ENCODE measurements around the gene CRTC1. TPM values are rescaled to one million over a fixed set of nuclear protein-coding genes. Genes with fewer than 3 reads are reported as not detected.

The CRTC1 gene
- total and polyA plus RNA-seq, 9 of the 15 experiments (the other 6 are each of a cell fraction or from before 2014, with no cell fraction given): 0.25 to 3.8 (median 1.2) TPM; not detected in 2

GRCh38 chr19:18742838-18743783 is 59.6 kb downstream of the CRTC1 start (continued):
- TF ChIP-seq, protein P1, sequence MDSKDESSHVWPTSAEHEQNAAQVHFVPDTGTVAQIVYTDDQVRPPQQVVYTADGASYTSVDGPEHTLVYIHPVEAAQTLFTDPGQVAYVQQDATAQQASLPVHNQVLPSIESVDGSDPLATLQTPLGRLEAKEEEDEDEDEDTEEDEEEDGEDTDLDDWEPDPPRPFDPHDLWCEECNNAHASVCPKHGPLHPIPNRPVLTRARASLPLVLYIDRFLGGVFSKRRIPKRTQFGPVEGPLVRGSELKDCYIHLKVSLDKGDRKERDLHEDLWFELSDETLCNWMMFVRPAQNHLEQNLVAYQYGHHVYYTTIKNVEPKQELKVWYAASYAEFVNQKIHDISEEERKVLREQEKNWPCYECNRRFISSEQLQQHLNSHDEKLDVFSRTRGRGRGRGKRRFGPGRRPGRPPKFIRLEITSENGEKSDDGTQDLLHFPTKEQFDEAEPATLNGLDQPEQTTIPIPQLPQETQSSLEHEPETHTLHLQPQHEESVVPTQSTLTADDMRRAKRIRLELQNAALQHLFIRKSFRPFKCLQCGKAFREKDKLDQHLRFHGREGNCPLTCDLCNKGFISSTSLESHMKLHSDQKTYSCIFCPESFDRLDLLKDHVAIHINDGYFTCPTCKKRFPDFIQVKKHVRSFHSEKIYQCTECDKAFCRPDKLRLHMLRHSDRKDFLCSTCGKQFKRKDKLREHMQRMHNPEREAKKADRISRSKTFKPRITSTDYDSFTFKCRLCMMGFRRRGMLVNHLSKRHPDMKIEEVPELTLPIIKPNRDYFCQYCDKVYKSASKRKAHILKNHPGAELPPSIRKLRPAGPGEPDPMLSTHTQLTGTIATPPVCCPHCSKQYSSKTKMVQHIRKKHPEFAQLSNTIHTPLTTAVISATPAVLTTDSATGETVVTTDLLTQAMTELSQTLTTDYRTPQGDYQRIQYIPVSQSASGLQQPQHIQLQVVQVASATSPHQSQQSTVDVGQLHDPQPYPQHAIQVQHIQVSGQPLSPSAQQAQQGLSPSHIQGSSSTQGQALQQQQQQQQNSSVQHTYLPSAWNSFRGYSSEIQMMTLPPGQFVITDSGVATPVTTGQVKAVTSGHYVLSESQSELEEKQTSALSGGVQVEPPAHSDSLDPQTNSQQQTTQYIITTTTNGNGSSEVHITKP (IDR thresholded peaks at IDR 0.05; ENCODE audit: partially characterized antibody): no peak
- TF ChIP-seq NCOA1 (IDR thresholded peaks at IDR 0.05; ENCODE audit: low read depth): no peak
- no peak for TF ChIP-seq HDGF (IDR thresholded peaks at IDR 0.05)
- no peak for TF ChIP-seq RUNX1 (IDR thresholded peaks at IDR 0.05; ENCODE audit: low read depth)
- TF ChIP-seq, protein P2, sequence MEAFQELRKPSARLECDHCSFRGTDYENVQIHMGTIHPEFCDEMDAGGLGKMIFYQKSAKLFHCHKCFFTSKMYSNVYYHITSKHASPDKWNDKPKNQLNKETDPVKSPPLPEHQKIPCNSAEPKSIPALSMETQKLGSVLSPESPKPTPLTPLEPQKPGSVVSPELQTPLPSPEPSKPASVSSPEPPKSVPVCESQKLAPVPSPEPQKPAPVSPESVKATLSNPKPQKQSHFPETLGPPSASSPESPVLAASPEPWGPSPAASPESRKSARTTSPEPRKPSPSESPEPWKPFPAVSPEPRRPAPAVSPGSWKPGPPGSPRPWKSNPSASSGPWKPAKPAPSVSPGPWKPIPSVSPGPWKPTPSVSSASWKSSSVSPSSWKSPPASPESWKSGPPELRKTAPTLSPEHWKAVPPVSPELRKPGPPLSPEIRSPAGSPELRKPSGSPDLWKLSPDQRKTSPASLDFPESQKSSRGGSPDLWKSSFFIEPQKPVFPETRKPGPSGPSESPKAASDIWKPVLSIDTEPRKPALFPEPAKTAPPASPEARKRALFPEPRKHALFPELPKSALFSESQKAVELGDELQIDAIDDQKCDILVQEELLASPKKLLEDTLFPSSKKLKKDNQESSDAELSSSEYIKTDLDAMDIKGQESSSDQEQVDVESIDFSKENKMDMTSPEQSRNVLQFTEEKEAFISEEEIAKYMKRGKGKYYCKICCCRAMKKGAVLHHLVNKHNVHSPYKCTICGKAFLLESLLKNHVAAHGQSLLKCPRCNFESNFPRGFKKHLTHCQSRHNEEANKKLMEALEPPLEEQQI (IDR thresholded peaks at IDR 0.05): no peak
- no peak for TF ChIP-seq ARID4B (CRISPR knock-in tag; IDR thresholded peaks at IDR 0.05)
- peak; percentile 57; the same call in 1 of the 2 replicates for TF ChIP-seq ETV5 (CRISPR knock-in tag; IDR thresholded peaks at IDR 0.05; ENCODE audit: low read depth)
- TF ChIP-seq, protein P3, sequence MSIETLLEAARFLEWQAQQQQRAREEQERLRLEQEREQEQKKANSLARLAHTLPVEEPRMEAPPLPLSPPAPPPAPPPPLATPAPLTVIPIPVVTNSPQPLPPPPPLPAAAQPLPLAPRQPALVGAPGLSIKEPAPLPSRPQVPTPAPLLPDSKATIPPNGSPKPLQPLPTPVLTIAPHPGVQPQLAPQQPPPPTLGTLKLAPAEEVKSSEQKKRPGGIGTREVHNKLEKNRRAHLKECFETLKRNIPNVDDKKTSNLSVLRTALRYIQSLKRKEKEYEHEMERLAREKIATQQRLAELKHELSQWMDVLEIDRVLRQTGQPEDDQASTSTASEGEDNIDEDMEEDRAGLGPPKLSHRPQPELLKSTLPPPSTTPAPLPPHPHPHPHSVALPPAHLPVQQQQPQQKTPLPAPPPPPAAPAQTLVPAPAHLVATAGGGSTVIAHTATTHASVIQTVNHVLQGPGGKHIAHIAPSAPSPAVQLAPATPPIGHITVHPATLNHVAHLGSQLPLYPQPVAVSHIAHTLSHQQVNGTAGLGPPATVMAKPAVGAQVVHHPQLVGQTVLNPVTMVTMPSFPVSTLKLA (conservative IDR thresholded peaks at IDR 0.05): peak in 1 of 2 experiments; percentile 80; a peak in 2 of 4 replicates
- no peak for TF ChIP-seq ZNF133 (CRISPR knock-in tag; IDR thresholded peaks at IDR 0.05)
- TF ChIP-seq ATF2 (CRISPR knock-in tag; IDR thresholded peaks at IDR 0.05): no peak
- no peak for TF ChIP-seq XRCC5 (IDR thresholded peaks at IDR 0.05; ENCODE audit: low read depth, low read length)
- no peak for TF ChIP-seq NFATC3 (IDR thresholded peaks at IDR 0.05)
- no peak for TF ChIP-seq HCFC1 (IDR thresholded peaks at IDR 0.05; ENCODE audit: low read depth, low read length)

Measured in K562 (cell line).